ENCODE measurements around the gene CLDND1. TPM values are rescaled to one million over a fixed set of nuclear protein-coding genes. Genes with fewer than 3 reads are reported as not detected.

The CLDND1 gene
- total RNA-seq, 1 experiment from 2014 or later = 77.3 TPM

DNA sequence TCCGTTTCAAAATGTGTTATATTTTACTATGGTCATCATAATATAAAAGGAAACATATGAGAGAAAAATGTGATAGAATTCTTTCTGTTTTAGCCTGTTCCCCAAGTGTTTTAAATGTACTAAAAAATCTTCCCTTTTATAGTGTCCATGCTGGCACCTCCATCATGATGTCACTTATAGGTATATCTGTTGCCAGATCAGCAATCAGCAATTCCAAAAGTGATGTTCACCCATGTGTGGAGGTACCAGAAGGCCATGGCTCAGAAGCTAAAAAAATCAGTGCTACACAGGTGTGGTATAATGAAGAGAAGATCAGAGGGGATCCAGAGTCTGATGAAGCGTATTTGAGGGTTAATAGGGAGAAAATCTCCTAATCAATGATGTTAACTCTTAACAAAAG lies 8.0 kb upstream of the CLDND1 start:
- POLR2A ChIA-PET = no interaction called here
- Histone ChIP-seq H3K4me1 (ENCODE audit: control insufficient read depth, insufficient read depth, low read length) (no peaks in the 10 kb centered on the region), H3K27me3 (ENCODE audit: control insufficient read depth, insufficient read depth, low read length) (peaks cover 17% of the 10 kb centered on the region), H3K27ac (ENCODE audit: low read length) (no peak overlapping the region), H3K9me3 (ENCODE audit: control insufficient read depth, insufficient read depth, low read depth, low read length) (no peaks in the 10 kb centered on the region), H3K36me3 (ENCODE audit: control insufficient read depth, insufficient read depth, low read length) (no peaks in the 10 kb centered on the region), H3K4me3 (ENCODE audit: low read depth in 2 of 2, low read length in 2 of 2) (no peak overlapping the region)
- intact Hi-C loops (cut with micrococcal nuclease; ENCODE audit: unreplicated experiment) = no loop called here
- TF ChIP-seq CTCF (IDR thresholded peaks at IDR 0.05) (no peak), REST (IDR thresholded peaks at IDR 0.05; ENCODE audit: insufficient read depth in 1 of 2, low read depth in 2 of 2, low read length in 1 of 2) (no peak), TCF7L2 (IDR thresholded peaks at IDR 0.05; ENCODE audit: low read depth, low read length) (no peak), POLR2AphosphoS5 (IDR thresholded peaks at IDR 0.05; ENCODE audit: low read depth, low read length) (no peak), SIN3A (IDR thresholded peaks at IDR 0.05; ENCODE audit: borderline replicate concordance, insufficient read depth, low read depth, low read length) (no peak)
- CTCF ChIA-PET = no interaction called here
- BruUV-seq (replicated peaks) = no TSS peak
- no peak for ATAC-seq
- in situ Hi-C loops (cut with HindIII; ENCODE audit: low pct_unique_long_range_greater_than_20kb, low sequenced_read_pairs) = no loop called here
- DNase-seq (ENCODE audit: low read depth, low spot score) = no peak

DNA sequence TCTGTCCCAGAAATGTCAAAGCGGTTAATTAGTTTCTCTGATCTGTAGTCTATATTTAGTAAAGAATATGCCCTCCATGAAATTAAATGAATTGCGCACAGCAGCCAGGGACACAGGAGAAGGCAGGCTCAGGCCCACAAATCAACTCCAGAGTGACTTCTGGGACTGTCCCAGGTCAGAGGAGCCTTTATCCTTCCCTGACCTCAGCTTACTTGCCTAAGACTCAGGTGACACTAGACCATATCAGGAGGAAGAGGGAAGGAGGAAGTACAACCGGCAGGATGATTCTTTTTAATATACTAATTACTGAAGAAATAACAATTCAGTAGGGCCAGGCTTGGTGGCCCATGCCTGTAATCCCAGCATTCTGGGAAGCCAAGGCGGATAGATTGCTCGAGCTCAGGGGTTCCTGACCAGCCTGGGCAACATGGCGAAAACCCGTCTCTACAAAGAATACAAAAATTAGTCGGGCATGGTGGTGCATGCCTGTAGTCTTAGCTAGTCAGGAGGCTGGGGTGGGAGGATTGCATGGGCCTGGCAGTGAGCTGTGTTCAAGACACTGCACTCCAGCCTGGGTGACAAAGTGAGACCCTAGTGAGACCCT lies 7.3 kb upstream of the CLDND1 start:
- in situ Hi-C loops (cut with HindIII; ENCODE audit: low pct_unique_long_range_greater_than_20kb, low sequenced_read_pairs) = no loop called here
- CTCF ChIA-PET = no interaction called here
- H3K4me1 ChIP-seq (ENCODE audit: control insufficient read depth, insufficient read depth, low read length) = no peaks in the 10 kb centered on the region
- POLR2A ChIA-PET = no interaction called here
- H3K4me3 ChIP-seq (ENCODE audit: low read depth in 2 of 2, low read length in 2 of 2) = no peak overlapping the region
- no peaks in the 10 kb centered on the region for H3K36me3 ChIP-seq (ENCODE audit: control insufficient read depth, insufficient read depth, low read length)
- ATAC-seq (no peak), DNase-seq (ENCODE audit: low read depth, low spot score) (no peak)
- no peak overlapping the region for H3K27ac ChIP-seq (ENCODE audit: low read length)
- intact Hi-C loops (cut with micrococcal nuclease; ENCODE audit: unreplicated experiment) = no loop called here
- peaks cover 17% of the 10 kb centered on the region for H3K27me3 ChIP-seq (ENCODE audit: control insufficient read depth, insufficient read depth, low read length)
- TF ChIP-seq POLR2AphosphoS5 (IDR thresholded peaks at IDR 0.05; ENCODE audit: low read depth, low read length) (no peak), CTCF (IDR thresholded peaks at IDR 0.05) (no peak), REST (IDR thresholded peaks at IDR 0.05; ENCODE audit: insufficient read depth in 1 of 2, low read depth in 2 of 2, low read length in 1 of 2) (no peak), SIN3A (IDR thresholded peaks at IDR 0.05; ENCODE audit: borderline replicate concordance, insufficient read depth, low read depth, low read length) (no peak), TCF7L2 (IDR thresholded peaks at IDR 0.05; ENCODE audit: low read depth, low read length) (no peak)
- no peaks in the 10 kb centered on the region for H3K9me3 ChIP-seq (ENCODE audit: control insufficient read depth, insufficient read depth, low read depth, low read length)
- no TSS peak for BruUV-seq (replicated peaks)

All from Panc1 (cell line).